ENCODE results near the gene PRR29. TPM values are rescaled to one million over a fixed set of nuclear protein-coding genes. Genes with fewer than 3 reads are reported as not detected.

PRR29 gene
- total RNA-seq, 1 experiment from 2014 or later, result not detected

DNA sequence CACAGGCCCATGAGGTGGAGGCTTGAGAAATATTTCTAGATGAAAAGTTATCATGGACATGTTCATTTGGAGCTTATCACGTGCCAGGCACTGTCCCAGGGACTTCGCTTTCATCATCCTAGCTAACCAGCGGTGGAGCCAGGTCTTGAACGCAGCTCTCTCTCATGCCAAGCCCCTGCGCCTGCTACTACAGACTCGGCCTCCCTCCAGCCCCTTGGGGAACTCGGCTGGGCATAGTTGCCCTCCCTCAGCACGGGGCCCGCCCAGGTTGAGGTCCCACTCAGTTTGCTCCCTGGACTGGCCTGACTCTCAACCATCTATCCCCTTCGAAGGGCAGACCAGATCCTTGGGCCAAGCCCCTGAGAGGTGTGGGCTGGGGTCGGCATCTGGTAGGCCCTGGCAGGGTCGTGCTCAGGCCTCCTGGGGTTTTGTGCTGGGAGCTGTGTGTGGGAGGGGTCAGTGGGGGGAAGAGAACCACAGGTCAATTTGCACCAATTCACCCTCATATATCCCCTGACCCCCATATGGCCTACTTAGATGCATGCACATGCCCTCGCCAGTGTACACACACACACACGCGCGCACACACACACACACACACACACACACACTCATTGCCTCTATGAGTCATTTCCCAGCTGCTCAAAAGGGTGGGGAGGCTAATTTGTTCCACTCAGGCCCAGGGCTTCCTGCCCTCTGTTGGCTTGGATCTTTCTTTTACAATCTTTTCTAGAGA is 13.3 kb upstream of the PRR29 start:
- Mint-ChIP-seq H3K27ac (ENCODE audit: low read depth, unreplicated experiment) (peak overlapping the region; percentile 33), H3K27me3 (ENCODE audit: insufficient read depth, unreplicated experiment) (peaks cover 7% of the 10 kb centered on the region), H3K4me1 (ENCODE audit: insufficient read depth, unreplicated experiment) (peaks cover 9% of the 10 kb centered on the region), H3K36me3 (ENCODE audit: insufficient read depth, unreplicated experiment) (no peaks in the 10 kb centered on the region), H3K9me3 (ENCODE audit: unreplicated experiment) (no peaks in the 10 kb centered on the region), H3K4me3 (ENCODE audit: unreplicated experiment) (no peak overlapping the region)
- intact Hi-C loops (cut with micrococcal nuclease), result no loop called here
- ChIA-PET POLR2A (no interaction called here), CTCF (interaction anchor here (0.6 to 1.8 kb wide), 4 partner anchors 9 to 1554 kb away, joined by 3 to 11 read pairs (median 4); no protein-coding TSS in a partner anchor)
- peak; percentile 73 for DNase-seq (ENCODE audit: unreplicated experiment)
- BruUV-seq (replicated peaks), result no TSS peak
- TF ChIP-seq, protein P1, sequence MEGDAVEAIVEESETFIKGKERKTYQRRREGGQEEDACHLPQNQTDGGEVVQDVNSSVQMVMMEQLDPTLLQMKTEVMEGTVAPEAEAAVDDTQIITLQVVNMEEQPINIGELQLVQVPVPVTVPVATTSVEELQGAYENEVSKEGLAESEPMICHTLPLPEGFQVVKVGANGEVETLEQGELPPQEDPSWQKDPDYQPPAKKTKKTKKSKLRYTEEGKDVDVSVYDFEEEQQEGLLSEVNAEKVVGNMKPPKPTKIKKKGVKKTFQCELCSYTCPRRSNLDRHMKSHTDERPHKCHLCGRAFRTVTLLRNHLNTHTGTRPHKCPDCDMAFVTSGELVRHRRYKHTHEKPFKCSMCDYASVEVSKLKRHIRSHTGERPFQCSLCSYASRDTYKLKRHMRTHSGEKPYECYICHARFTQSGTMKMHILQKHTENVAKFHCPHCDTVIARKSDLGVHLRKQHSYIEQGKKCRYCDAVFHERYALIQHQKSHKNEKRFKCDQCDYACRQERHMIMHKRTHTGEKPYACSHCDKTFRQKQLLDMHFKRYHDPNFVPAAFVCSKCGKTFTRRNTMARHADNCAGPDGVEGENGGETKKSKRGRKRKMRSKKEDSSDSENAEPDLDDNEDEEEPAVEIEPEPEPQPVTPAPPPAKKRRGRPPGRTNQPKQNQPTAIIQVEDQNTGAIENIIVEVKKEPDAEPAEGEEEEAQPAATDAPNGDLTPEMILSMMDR (IDR thresholded peaks at IDR 0.05; ENCODE audit: unreplicated experiment), result no peak

DNA sequence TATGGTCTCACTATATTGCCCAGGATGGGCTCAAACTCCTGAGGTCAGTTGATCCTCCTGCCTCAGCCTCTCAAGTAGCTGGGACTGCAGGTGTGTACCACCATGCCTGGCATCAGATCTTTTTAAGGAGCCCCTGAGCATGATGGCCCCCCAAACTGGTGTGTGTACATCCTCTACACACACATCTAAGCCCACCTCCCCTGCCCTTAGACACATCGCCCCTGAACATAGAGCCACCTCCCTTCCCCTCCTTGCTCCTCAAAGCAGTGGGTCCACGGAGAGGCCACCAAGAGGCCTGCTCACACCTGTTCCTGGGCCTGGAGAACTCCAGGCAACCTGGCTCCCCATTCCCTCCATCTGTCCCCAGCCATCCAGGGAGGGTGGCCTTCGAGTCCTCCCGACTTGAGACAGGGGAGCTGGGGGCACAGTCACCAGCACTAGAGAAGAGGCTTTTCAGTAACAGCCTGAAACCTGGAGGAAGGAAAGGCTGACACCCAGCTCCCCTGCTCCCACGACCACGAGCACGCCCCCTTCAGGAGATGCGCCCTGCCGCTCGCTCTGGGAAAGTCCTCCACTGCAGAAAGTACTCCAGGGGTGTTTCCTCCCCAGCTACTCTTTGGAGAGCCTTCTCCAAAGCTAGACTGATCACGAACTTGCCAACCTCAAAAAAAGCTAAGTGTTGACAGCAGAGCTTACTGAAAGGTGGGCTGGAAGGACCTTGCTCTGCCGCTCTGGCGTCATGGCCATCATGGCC is 12.6 kb upstream of the PRR29 start:
- H3K36me3 Mint-ChIP-seq (ENCODE audit: insufficient read depth, unreplicated experiment), result no peaks in the 10 kb centered on the region
- H3K9me3 Mint-ChIP-seq (ENCODE audit: unreplicated experiment), result no peaks in the 10 kb centered on the region

DNA sequence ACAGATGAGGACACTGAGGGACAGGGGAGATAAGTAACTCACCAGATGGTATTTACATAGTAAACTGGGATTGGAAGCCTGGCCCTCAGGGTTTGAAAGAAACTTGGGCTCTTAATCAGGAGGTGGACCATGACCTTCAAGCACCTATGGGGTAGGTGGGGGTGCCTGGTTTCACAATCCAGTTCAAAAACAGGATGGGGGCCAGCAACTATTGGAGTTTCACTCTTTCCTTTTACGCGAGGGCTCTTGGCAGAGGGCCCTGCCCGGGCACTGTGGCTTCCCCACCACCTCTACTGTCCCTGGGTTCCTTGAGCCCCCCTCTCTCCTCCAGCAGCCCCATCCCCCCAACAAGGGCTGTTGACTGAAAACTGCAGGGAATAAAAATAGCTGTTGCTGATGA is 11.3 kb upstream of the PRR29 start:
- Mint-ChIP-seq H3K27ac (ENCODE audit: low read depth, unreplicated experiment) (no peak overlapping the region), H3K36me3 (ENCODE audit: insufficient read depth, unreplicated experiment) (no peaks in the 10 kb centered on the region), H3K27me3 (ENCODE audit: insufficient read depth, unreplicated experiment) (peaks cover 27% of the 10 kb centered on the region), H3K9me3 (ENCODE audit: unreplicated experiment) (no peaks in the 10 kb centered on the region), H3K4me1 (ENCODE audit: insufficient read depth, unreplicated experiment) (peaks cover 9% of the 10 kb centered on the region), H3K4me3 (ENCODE audit: unreplicated experiment) (no peak overlapping the region)
- intact Hi-C loops (cut with micrococcal nuclease), result no loop called here
- DNase-seq (ENCODE audit: unreplicated experiment), result no peak
- ChIA-PET POLR2A (no interaction called here), CTCF (interaction anchor here (1.5 kb wide), 1 partner anchor 36 kb away, joined by 6 read pairs; no protein-coding TSS in a partner anchor)
- BruUV-seq (replicated peaks), result no TSS peak
- TF ChIP-seq, protein P1 (IDR thresholded peaks at IDR 0.05; ENCODE audit: unreplicated experiment), result no peak

More for the DNA sequence above, 12.6 kb upstream of the PRR29 start:
- no peak for DNase-seq (ENCODE audit: unreplicated experiment)
- Mint-ChIP-seq H3K4me3 (ENCODE audit: unreplicated experiment) (no peak overlapping the region), H3K27ac (ENCODE audit: low read depth, unreplicated experiment) (no peak overlapping the region), H3K27me3 (ENCODE audit: insufficient read depth, unreplicated experiment) (peaks cover 15% of the 10 kb centered on the region), H3K4me1 (ENCODE audit: insufficient read depth, unreplicated experiment) (peaks cover 9% of the 10 kb centered on the region)
- TF ChIP-seq, protein P1 (IDR thresholded peaks at IDR 0.05; ENCODE audit: unreplicated experiment), result no peak
- ChIA-PET POLR2A (interaction anchor here (0.8 kb wide), 1 partner anchor 10 kb away, joined by 3 read pairs; no protein-coding TSS in a partner anchor), CTCF (interaction anchor here (0.6 to 1.8 kb wide), 5 partner anchors 31 to 1554 kb away, joined by 3 to 11 read pairs (median 5); no protein-coding TSS in a partner anchor)
- no TSS peak for BruUV-seq (replicated peaks)
- intact Hi-C loops (cut with micrococcal nuclease), result no loop called here
